B cell (primary cell): ENCODE measurements around the gene CNOT6. TPM values are rescaled to one million over a fixed set of nuclear protein-coding genes. Genes with fewer than 3 reads are reported as not detected.

Experiments used
- ATAC-seq: fragments of 200-7000 bp; cut with Tn5 transposase; one replicate; pipeline ENCODE4 v1.10.0; 2021; ENCODE audit warnings: low read depth, mild to moderate bottlenecking, moderate number of reproducible peaks, moderate library complexity
- CTCF ChIA-PET: fragments of 350-600 bp; sonication (Branson Sonifier 250); formaldehyde crosslinking; loops from one replicate; lab custom pipeline; 2021; ENCODE audit warnings: antibody characterized with exemption, inconsistent platforms; lab: Charles Lee
- POLR2A ChIA-PET: fragments of 350-600 bp; sonication (Branson Sonifier 250); formaldehyde crosslinking; loops from one replicate; lab custom pipeline; 2021; ENCODE audit warnings: antibody characterized with exemption; lab: Charles Lee
- DNase-seq: peaks from one replicate; pipeline ENCODE4 v3.0.0; 2013
- H2AFZ ChIP-seq: 2 replicates; pipeline ENCODE4 v1.6.1; 2012; ENCODE audit warnings: mild to moderate bottlenecking, low read depth, low read length; ENCODE audit not compliant: insufficient read depth, poor library complexity, severe bottlenecking
- H3K27ac ChIP-seq, 2 donors: 1 replicate in 1 of 2; 2 replicates in 1 of 2; pipeline ENCODE4 v1.5.1; 2012 to 2013; ENCODE audit warnings: low read length in 2 of 2, mild to moderate bottlenecking in 2 of 2, moderate library complexity in 1 of 2
- H3K27me3 ChIP-seq, 4 experiments: fragments of 200-600 bp in 1 of 4; sonication (generic) in 1 of 4; replicated peaks in 1 of 4; 1 replicate in 2 of 4; 2 replicates in 2 of 4; pipeline versions ENCODE4 v1.6.1 to v1.7.0; 2013 to 2016; ENCODE audit warnings: low read length in 3 of 4, mild to moderate bottlenecking in 2 of 4, mixed read lengths in 1 of 4, moderate library complexity in 1 of 4; ENCODE audit not compliant: insufficient read depth in 4 of 4, control insufficient read depth in 3 of 4; ENCODE audit errors: control extremely low read depth in 1 of 4
- H3K36me3 ChIP-seq, 2 experiments: replicated peaks in 1 of 2; 1 replicate in 1 of 2; 2 replicates in 1 of 2; pipeline versions ENCODE4 v1.6.1 to v1.7.1; 2013; ENCODE audit warnings: low read length in 1 of 2; ENCODE audit not compliant: insufficient read depth in 2 of 2, control insufficient read depth in 1 of 2; ENCODE audit errors: control extremely low read depth in 1 of 2, extremely low read depth in 1 of 2
- H3K4me1 ChIP-seq, 2 donors: fragments of 200-600 bp in 1 of 2; sonication (generic) in 1 of 2; 1 replicate in 1 of 2; 2 replicates in 1 of 2; pipeline versions ENCODE4 v1.5.1 to v1.6.1; 2013 to 2017; ENCODE audit warnings: low read length in 2 of 2; ENCODE audit not compliant: control insufficient read depth in 2 of 2, insufficient read depth in 2 of 2
- H3K4me2 ChIP-seq: replicated peaks from 2 replicates; pipeline ENCODE3; 2012; ENCODE audit warnings: mild to moderate bottlenecking, low read depth, low read length; ENCODE audit not compliant: poor library complexity, severe bottlenecking
- H3K4me3 ChIP-seq, 5 experiments: fragments of 200-600 bp in 1 of 5; sonication (generic) in 1 of 5; 1 replicate in 3 of 5; 2 replicates in 2 of 5; pipeline versions ENCODE4 v1.5.1 to v1.7.0; 2011 to 2016; ENCODE audit warnings: low read length in 4 of 5, mild to moderate bottlenecking in 4 of 5, low read depth in 2 of 5, control low read depth in 1 of 5, moderate library complexity in 1 of 5; ENCODE audit not compliant: insufficient read depth in 1 of 5; ENCODE audit errors: control extremely low read depth in 1 of 5, extremely low read depth in 1 of 5
- H3K79me2 ChIP-seq: fragments of 200-600 bp; sonication (generic); one replicate; pipeline ENCODE4 v1.6.0; 2016; ENCODE audit warnings: low read length; ENCODE audit not compliant: control insufficient read depth, insufficient read depth
- H3K9ac ChIP-seq: fragments of 200-600 bp; sonication (generic); 2 replicates; pipeline ENCODE4 v1.6.1; 2017; ENCODE audit warnings: mild to moderate bottlenecking, low read length, moderate library complexity
- H3K9me3 ChIP-seq, 3 donors: one replicate each; pipeline versions ENCODE4 v1.6.1 to v1.7.1; 2013; ENCODE audit warnings: low read length in 2 of 3; ENCODE audit not compliant: control insufficient read depth in 2 of 3, insufficient read depth in 1 of 3; ENCODE audit errors: control extremely low read depth in 1 of 3
- H4K20me1 ChIP-seq: 2 replicates; pipeline ENCODE4 v1.6.0; 2012; ENCODE audit warnings: mild to moderate bottlenecking, low read length; ENCODE audit not compliant: insufficient read depth, control insufficient read depth, poor library complexity, severe bottlenecking
- H3K27ac Mint-ChIP-seq: one replicate; pipeline ENCODE4 v1.8.0; 2021; ENCODE audit warnings: mixed read lengths
- H3K27me3 Mint-ChIP-seq: one replicate; pipeline ENCODE4 v1.8.0; 2021; ENCODE audit warnings: mixed read lengths
- H3K4me1 Mint-ChIP-seq: one replicate; pipeline ENCODE4 v1.8.0; 2021; ENCODE audit warnings: mixed read lengths
- H3K4me3 Mint-ChIP-seq: one replicate; pipeline ENCODE4 v1.8.0; 2021; ENCODE audit warnings: mixed read lengths
- H3K9me3 Mint-ChIP-seq: one replicate; pipeline ENCODE4 v1.8.0; 2022; ENCODE audit warnings: mixed read lengths; ENCODE audit not compliant: insufficient read depth
- EZH2 ChIP-seq: IDR thresholded peaks from 2 replicates; pipeline ENCODE4 v1.6.1; 2012; ENCODE audit warnings: borderline replicate concordance, low read depth, mild to moderate bottlenecking, moderate library complexity, low read length; ENCODE audit not compliant: insufficient read depth, poor library complexity, severe bottlenecking
- whole genome bisulfite sequencing: methylation state at CpG from one replicate; pipeline ENCODE4 v1.1.5; 2013; ENCODE audit warnings: missing lambda C conversion rate; ENCODE audit not compliant: insufficient coverage; 5-methylcytosine and 5-hydroxymethylcytosine counted together
- intact Hi-C: fragments of 100-400 bp; cut with micrococcal nuclease; formaldehyde crosslinking; loops from one replicate; pipeline ENCODE4 v1.10.0; 2022
- polyA plus RNA-seq: library from polyadenylated mRNA; depleted of rRNA; stranded (reverse); fragments of >200 nt; gene quantifications from 2 replicates; pipeline ENCODE4 v1.2.3, GENCODE V29; 2012
- total RNA-seq, 2 donors: library from RNA; stranded (reverse); fragments of 120-200 nt in 1 of 2; gene quantifications; 1 replicate in 1 of 2; 2 replicates in 1 of 2; pipeline versions ENCODE4 v1.2.3 to v1.2.4, GENCODE V29; 2013 to 2022
- TF ChIP-seq, protein P1 (sequence below): fragments of 200-600 bp; IDR thresholded peaks from one replicate; pipeline ENCODE4 v1.8.0; 2022; ENCODE audit warnings: antibody characterized with exemption, mild to moderate bottlenecking

The CNOT6 gene
- total and polyA plus RNA-seq, 2 donors (not counting 1 experiment from before 2014, with no cell fraction given): 4.3 to 31.1 TPM

DNA sequence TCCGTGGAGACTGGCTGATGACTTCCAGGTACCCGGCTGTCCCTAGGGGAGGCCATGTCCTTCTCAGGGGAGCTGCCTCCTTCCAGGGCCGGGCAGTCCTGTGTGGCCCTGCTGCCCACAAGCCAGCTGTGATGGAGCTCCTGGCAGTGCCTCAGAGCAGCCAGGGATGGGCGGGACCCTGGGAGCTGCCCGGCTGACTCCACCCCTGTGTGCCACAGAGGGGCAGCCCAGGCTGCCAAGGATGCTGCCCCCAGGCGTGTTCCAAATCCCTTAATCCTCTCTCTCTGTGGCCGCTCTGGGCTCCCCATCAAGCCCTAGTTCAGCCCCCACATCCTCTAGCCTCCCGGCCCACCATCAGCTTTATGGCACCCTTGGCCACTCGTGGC, 104.1 kb downstream of the CNOT6 start:
- Histone ChIP-seq H3K4me1 (no peaks in the 10 kb centered on the region), H3K4me3 (no peak overlapping the region), H3K27me3 (no peaks in the 10 kb centered on the region), H3K27ac (no peak overlapping the region), H3K9me3 (peaks cover 0 to 5% (median 0%) of the 10 kb centered on the region in 3 donors), H2AFZ (no peak overlapping the region), H3K36me3 (no peaks in the 10 kb centered on the region), H4K20me1 (no peaks in the 10 kb centered on the region), H3K9ac (no peak overlapping the region), H3K79me2 (no peaks in the 10 kb centered on the region), H3K4me2 (no peak overlapping the region)
- TF ChIP-seq, protein P1, sequence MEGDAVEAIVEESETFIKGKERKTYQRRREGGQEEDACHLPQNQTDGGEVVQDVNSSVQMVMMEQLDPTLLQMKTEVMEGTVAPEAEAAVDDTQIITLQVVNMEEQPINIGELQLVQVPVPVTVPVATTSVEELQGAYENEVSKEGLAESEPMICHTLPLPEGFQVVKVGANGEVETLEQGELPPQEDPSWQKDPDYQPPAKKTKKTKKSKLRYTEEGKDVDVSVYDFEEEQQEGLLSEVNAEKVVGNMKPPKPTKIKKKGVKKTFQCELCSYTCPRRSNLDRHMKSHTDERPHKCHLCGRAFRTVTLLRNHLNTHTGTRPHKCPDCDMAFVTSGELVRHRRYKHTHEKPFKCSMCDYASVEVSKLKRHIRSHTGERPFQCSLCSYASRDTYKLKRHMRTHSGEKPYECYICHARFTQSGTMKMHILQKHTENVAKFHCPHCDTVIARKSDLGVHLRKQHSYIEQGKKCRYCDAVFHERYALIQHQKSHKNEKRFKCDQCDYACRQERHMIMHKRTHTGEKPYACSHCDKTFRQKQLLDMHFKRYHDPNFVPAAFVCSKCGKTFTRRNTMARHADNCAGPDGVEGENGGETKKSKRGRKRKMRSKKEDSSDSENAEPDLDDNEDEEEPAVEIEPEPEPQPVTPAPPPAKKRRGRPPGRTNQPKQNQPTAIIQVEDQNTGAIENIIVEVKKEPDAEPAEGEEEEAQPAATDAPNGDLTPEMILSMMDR: no peak
- TF ChIP-seq EZH2: no peak
- ATAC-seq: no peak
- ChIA-PET CTCF (no interaction called here), POLR2A (no interaction called here)
- WGBS: 90% methylated on average over 7 of the region's 9 CpGs
- Mint-ChIP-seq H3K27ac (no peak overlapping the region), H3K4me1 (no peaks in the 10 kb centered on the region), H3K9me3 (no peaks in the 10 kb centered on the region), H3K27me3 (peaks cover 5% of the 10 kb centered on the region), H3K4me3 (no peak overlapping the region)
- DNase-seq: no peak
- intact Hi-C loops: no loop called here

- CTCF ChIA-PET: no interaction called here
- Mint-ChIP-seq H3K27me3 (no peaks in the 10 kb centered on the region), H3K9me3 (no peaks in the 10 kb centered on the region), H3K4me3 (no peak overlapping the region), H3K27ac (no peak overlapping the region), H3K4me1 (no peaks in the 10 kb centered on the region)
- no peak for DNase-seq
- H3K27me3 ChIP-seq: no peaks in the 10 kb centered on the region
- H3K4me2 ChIP-seq: no peak overlapping the region
- H4K20me1 ChIP-seq: no peaks in the 10 kb centered on the region
- ATAC-seq: no peak
- H3K36me3 ChIP-seq: no peaks in the 10 kb centered on the region
- H3K79me2 ChIP-seq: no peaks in the 10 kb centered on the region
- H3K27ac ChIP-seq: no peak overlapping the region
- intact Hi-C loops: no loop called here
- no peak overlapping the region for H3K4me3 ChIP-seq
- TF ChIP-seq, protein P1: no peak
- TF ChIP-seq EZH2: no peak
- H2AFZ ChIP-seq: no peak overlapping the region
- 88% methylated on average over 10 of the region's 16 CpGs for WGBS
- peaks cover 0 to 5% (median 0%) of the 10 kb centered on the region in 3 donors for H3K9me3 ChIP-seq
- no peak overlapping the region for H3K9ac ChIP-seq
- no peaks in the 10 kb centered on the region for H3K4me1 ChIP-seq
- POLR2A ChIA-PET: no interaction called here
Measured at GRCh38 chr5:180598797-180599589, 104.8 kb downstream of the CNOT6 start.
